ENCODE measurements around the gene NECTIN1.

Gene NECTIN1, protein sequence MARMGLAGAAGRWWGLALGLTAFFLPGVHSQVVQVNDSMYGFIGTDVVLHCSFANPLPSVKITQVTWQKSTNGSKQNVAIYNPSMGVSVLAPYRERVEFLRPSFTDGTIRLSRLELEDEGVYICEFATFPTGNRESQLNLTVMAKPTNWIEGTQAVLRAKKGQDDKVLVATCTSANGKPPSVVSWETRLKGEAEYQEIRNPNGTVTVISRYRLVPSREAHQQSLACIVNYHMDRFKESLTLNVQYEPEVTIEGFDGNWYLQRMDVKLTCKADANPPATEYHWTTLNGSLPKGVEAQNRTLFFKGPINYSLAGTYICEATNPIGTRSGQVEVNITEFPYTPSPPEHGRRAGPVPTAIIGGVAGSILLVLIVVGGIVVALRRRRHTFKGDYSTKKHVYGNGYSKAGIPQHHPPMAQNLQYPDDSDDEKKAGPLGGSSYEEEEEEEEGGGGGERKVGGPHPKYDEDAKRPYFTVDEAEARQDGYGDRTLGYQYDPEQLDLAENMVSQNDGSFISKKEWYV

DNA sequence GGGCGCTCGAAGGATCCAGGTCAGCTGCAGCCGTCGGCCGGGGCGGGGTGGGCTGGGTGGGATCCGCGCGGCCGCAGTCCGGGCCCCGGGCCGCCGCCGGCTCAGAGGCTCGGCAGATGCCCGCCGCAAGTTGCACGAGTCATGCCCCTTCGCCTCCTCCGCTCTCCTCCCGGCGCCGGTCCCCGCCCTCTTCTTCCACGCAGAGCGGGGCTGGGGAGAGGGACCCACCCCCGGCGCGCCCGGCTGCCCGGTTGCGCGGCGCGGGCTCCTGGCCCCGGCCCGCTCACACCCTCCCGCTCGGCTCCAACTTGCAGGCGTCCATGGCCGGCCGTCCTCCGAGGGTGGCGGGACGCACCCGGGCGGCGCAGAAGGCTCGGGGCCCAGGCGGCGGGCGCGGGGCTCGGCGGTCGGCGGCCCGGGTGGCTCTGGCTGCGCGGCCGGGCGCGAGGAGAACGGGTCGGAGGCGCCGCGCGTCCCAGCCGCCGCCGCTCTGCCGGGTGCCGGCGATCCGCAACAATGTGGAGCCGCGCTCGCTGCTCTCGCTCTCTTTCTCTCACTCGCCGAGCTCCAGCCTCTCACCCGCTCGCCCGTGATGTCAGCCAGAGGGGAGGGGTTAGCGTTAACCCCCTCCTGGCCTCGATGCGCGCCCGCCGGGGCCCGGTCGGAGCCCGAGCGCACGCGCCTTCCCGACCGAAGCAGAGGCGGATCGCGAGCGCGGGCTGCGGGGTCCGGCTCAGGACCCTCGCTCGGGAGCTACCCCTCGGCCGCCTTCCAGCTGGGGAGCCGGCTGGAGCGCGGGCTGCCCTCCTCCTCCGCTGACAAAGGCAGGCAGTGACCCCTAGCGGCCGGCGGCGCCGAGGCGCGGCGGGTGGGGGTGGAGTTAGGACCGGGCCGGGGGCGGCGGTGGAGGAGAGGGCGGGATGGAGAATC lies at the start of gene NECTIN1:
TSS of gene NECTIN1 (minus strand) at position 550 of the 930 bp plus-strand sequence. CDS start 647 bp downstream, outside the sequence.
- TF ChIP-seq, protein P1, sequence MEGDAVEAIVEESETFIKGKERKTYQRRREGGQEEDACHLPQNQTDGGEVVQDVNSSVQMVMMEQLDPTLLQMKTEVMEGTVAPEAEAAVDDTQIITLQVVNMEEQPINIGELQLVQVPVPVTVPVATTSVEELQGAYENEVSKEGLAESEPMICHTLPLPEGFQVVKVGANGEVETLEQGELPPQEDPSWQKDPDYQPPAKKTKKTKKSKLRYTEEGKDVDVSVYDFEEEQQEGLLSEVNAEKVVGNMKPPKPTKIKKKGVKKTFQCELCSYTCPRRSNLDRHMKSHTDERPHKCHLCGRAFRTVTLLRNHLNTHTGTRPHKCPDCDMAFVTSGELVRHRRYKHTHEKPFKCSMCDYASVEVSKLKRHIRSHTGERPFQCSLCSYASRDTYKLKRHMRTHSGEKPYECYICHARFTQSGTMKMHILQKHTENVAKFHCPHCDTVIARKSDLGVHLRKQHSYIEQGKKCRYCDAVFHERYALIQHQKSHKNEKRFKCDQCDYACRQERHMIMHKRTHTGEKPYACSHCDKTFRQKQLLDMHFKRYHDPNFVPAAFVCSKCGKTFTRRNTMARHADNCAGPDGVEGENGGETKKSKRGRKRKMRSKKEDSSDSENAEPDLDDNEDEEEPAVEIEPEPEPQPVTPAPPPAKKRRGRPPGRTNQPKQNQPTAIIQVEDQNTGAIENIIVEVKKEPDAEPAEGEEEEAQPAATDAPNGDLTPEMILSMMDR (IDR thresholded peaks at IDR 0.05; ENCODE audit: extremely low read depth, missing control alignments): peak; percentile 76
- peak; percentile 97 for DNase-seq (ENCODE audit: low spot score)

DNA sequence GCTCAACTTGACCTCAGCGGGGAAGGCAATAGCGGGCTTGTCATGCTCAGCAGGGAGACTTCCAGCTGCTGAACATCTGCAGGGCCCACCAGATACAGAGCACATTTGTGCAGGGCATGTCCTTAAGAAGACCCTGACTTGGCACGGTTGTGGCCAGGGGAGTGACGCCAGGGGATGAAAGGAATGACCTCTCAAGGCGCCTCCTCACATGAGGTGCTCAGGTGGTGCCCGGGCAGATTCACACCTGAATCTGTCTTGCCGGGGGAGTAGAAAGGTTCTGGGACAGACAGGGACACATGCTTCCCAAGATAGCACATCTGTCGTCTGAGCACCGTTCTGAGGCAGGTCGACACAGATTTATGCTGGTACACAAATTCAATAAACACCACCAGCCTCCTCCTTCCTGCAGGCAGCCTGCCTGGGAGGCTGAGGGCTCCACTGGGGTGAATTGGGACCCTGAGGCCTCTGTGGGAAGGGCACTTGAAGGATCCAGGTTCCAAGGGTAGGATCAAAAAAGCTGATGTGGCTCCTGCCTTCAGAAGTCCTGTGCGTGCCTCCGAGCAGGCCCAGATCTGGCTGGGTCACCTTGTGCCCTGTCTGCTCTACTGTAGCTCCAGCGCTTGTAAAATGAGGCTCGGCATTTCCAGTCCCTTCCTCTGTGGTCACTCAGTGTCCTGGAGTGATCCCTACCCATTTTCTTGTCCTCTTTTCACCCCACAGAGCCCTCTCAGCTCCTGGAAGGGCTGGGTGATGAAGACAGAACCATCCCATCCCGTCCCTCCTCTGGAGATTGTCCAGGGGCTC lies 49.6 kb upstream of the NECTIN1 start:
- TF ChIP-seq, protein P1 (IDR thresholded peaks at IDR 0.05; ENCODE audit: extremely low read depth, missing control alignments): no peak
- DNase-seq (ENCODE audit: low spot score): no peak

DNA sequence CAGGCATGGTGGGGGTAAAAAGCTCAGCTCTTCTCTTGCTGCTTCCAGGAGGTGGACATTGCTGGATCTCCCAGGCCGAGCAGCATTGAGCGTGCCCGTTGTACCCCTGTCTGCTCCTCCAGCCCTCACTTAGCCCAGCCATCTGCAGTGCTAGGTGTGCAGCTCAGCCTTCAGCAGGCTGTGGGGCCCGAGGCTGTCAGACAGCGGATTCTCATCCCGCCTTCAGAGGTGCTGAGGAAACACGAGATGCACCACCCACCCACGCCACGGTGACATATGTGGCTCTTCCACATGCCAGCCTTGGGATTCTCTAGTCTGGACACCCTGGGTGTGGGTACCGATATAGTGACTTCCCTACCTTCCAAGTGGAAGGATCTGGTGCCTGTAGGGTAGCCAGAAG lies 48.9 kb upstream of the NECTIN1 start:
- TF ChIP-seq, protein P1 (IDR thresholded peaks at IDR 0.05; ENCODE audit: extremely low read depth, missing control alignments): no peak
- DNase-seq (ENCODE audit: low spot score): no peak

DNA sequence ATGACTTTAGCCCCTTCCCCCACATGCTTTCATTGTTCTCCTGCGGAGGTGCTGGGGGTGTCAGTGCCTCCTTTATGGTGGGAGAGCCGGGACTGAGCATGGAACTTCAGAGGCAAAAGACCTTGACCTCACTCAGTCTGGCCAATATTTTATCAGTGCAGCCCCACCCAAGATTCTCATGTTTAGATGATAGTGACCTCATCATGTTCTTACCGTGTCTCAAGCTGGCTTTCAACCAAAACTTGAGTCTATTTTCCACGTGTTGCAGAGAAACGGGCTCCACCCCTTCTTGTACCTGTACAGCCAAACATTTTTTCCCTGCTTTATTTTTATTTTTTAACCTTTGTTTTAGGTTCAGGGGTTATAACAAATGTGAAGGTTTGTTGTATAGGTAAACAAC lies 47.7 kb upstream of the NECTIN1 start:
- TF ChIP-seq, protein P1 (IDR thresholded peaks at IDR 0.05; ENCODE audit: extremely low read depth, missing control alignments): no peak

DNA sequence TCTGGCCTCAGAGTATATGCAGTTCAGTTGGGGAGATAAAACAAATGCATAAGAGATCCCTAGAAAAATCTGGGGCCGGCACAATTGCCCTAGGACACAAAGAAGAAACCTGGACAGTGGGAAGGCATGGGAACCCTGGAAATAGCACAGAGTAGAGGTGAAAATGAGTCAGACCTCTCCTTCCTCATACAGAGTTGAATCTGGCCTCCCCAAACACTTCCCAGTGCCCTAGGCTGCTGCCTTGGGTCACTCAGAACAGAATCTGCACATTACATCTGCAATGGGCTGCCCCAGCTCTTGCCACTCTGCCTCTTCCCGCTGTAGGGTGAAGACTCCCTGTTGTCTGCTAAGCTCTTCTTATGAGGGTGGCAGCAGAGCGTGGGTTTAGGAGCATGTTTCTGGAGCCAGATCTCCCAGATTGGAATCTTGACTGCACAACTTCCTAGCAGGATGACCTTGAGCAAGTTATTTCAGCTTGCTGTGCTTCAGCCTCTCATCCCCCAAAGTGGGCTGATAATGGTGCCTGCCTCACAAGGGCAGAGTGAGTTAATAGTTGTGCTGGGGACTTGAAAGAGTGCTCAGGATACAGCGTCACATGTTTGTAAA lies 47.1 kb upstream of the NECTIN1 start:
- TF ChIP-seq, protein P1 (IDR thresholded peaks at IDR 0.05; ENCODE audit: extremely low read depth, missing control alignments): no peak
- DNase-seq (ENCODE audit: low spot score): no peak

More for the DNA sequence above, 47.7 kb upstream of the NECTIN1 start:
- no peak for DNase-seq (ENCODE audit: low spot score)

DNA sequence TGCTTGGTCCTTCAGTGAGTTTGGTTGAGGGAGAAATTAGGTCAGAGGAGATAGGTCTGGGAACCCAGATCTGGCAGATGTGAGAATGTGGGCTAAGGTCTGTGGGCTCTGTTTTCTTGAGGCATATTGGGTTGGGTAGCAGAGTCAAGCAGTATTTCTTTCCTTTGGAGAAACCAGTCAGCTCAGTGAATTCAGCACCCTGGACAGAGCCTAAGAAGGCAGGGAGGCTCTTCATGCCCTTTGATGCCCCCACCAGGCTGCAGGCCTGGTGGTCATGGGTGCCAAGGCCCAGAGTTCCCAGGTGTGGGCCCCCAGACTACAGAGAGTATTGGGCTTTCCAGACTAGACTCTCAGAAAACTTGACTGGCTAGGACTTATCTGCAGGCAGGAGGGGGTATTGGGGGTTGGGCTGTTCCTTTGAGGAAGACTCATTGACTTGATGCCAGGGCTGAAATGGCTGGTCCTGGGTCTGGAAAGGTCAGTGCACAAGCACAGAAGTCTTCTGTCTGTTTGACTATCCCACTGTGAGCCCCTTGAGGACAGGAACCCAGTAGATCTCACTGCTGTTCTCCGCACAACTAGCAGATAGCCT lies 45.3 kb upstream of the NECTIN1 start:
- TF ChIP-seq, protein P1 (IDR thresholded peaks at IDR 0.05; ENCODE audit: extremely low read depth, missing control alignments): no peak
- DNase-seq (ENCODE audit: low spot score): no peak
